CD1c-positive myeloid dendritic cell (primary cell): ENCODE measurements around the gene FAM168B.
"Not testable (repeated sequence)": the region's sequence is repeated elsewhere in the genome, so short reads cannot be mapped to it uniquely, and the experiment has no call there.

Experiments used
- DNase-seq: peaks from one replicate; pipeline ENCODE4 v3.0.0-alpha.2; 2016; ENCODE audit errors: extremely low spot score

The FAM168B gene

DNA sequence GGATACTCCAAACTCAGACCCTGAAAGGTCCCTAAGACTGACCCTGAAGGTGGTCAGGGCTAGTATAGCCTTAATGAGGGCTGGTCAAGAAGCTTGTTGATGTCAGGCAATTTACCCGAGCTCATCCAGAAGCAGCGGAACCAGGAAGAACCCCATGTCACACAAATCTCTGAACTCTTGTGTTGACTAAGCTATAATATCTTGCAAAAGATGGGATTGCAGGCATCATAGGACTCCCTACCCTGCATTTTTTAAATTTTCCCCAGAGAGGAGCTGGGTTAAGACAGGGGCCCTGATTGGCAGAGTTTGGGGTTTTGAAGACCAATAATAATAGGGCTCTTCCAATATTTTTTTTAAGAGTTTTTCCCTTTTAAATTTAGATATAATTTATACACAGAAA is 9.9 kb upstream of the FAM168B start:
- no peak for DNase-seq

DNA sequence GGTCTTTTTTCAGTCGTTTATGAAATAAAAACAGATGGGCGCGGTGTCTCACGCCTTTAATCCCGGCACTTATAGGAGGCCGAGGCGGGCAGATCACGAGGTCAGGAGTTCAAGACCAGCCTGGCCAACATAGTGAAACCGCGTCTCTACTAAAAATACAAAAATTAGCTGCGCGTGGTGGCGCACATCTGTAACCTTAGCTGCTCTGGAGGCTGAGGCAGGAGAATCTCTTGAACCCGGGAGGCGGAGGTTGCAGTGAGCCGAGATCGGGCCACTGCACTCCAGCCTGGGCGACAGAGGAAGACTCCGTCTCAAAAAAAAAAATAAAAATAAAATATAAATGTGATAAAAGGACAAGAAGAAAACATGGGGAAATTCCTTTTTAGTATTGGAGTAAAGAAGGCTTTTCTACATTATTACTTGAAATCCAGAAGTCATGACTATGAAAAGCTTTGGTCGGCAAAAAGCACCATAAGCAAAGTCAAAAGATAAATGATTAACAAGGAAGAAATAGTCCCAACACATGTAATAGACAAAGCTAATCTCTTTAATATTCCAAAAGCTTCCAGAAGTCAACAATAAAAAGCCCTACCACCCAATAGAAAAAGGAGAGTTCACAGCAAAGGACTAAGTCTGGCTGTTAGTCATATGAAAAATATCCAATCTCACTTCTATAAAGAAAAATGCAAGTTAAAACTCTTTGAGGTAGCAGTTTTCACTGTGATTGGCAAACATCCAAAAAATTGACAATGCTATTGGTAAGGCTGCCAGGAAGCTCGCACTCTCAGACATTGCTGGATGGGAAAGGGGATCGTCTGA is 1.4 kb upstream of the FAM168B start:
- DNase-seq = no peak

DNA sequence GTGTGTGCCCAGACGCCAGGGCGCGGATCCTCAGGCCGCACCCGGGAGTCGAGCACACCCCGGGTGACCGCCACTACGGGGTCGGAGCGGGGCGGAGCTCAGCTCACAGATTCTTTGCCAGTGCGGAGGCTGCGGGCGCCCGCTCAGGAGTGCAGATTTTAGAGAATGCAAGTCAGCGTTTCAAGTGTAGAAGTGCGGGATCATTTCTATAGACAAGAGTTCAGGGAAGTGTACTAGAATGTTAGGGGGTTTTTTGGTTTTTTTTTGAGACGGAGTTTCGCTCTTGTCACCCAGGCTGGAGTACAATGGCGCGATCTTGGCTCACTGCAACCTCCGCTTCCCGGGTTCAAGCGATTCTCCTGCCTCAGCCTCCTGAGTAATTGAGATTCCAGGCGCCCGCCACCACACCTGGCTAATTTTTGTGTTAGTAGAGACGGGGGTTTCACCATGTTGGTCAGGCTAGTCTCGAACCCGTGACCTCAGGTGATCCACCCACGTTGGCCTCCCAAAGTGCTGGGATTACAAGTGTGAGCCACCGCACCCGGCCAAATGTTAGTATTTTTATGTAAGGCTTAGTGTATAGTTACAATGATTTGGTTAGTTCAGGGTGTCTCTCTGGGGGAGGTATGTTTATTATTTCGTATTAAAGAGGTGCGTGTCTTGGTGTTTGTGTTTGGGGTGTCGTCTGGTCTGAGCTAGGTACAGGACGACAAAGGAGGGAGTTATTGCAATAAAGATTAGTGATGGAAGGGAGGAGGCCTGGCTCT is 619 bp upstream of the FAM168B start:
- peak; percentile 80 for DNase-seq

DNA sequence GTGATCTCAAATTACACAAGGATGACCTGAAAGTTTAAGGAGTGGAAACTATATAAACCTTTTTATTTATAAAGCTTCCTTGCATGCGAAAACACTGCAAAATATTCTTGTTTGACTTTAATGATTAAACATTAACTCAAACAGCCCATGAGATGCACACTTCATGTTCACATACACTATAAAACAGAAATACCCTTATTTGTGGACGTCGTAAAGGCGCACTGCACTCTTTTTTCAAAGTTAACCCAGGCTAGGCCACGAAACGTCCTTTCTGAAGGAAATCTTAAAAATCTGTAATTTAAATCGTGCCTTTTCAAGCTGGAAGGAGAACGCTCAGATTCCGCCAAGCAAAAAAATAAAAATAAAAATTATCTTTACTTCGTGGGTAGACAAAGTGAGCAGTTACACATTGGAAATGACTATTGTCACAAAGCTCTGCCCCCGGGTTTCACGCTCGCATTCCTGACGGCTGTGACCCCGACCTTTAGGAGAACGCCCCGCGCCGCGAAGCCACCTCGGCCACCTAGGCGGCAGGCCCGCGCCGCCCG is 728 bp downstream of the FAM168B start:
- no peak for DNase-seq

DNA sequence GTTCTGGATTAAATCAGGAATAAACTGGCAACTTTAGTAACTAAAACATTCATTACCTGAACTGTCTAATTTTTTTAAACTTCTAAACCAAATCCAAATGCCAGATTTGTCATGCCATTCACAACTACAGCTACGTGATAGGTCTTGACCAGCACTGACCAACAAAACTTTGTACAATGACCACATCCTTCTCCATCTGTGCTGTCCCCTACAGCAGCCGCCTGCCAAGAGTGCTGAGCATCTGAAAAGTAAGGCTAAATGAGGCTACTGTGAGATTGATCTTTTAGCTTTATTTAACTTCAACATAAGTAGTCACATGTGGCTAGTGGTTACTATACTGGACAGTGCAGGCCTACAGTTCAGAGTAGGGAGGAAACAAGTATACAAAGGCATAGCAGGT is 7.6 kb downstream of the FAM168B start:
- no peak for DNase-seq

DNA sequence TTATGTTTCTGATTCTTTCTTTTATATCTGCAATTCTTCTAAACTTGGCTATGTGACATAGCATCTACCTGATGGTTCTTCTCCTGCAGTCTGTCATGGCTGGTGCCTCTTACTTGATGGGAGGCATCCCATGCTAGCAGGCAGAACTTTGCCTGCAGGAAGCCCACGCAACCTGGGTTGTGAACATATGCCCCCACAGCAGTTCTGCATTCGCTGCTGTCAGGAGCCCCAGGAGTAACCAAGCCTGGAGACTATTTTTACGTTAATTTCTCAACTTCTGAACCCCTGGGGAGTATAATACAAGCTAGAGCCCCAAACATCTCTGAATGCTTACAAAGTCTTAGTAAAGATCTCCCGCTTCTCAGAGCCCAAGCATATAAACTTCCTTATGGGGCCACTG is 12.1 kb downstream of the FAM168B start:
- DNase-seq = no peak

DNA sequence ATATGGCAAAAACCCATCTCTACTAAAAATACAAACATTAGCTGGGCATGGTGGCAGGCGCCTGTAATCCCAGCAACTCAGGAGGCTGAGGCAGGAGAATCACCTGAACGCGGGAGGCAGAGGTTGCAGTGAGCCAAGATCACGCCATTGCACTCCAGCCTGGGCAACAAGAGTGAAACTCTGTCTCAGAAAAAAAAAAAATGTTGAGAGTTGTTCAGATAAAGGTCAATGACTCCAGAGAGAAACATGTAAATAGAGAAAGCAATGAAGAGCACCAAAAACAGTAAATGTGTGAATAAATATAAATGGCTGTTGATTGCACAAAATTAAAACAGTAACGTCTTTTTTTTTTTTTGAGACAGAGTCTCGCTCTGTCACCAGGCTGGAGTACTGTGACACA is 13.3 kb downstream of the FAM168B start:
- DNase-seq = not testable (repeated sequence)

DNA sequence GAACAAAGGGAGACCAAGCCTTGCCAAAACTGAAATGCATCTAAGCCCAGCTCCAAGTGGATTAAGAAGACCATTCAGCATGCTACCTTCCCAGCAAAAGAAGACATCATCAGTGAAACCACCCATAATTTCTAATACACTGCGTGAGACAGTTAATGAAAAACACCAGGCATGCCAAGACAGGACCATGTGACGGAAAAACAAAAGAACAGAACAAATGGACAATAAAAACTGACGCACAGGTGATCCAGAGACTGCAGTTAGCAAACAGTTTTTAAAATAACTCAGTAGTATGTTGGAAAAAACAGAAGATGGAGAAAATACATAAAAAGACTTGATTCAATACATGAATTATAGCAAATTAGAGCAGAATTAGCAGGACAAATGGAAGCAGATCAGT is 15.3 kb downstream of the FAM168B start:
- no peak for DNase-seq

DNA sequence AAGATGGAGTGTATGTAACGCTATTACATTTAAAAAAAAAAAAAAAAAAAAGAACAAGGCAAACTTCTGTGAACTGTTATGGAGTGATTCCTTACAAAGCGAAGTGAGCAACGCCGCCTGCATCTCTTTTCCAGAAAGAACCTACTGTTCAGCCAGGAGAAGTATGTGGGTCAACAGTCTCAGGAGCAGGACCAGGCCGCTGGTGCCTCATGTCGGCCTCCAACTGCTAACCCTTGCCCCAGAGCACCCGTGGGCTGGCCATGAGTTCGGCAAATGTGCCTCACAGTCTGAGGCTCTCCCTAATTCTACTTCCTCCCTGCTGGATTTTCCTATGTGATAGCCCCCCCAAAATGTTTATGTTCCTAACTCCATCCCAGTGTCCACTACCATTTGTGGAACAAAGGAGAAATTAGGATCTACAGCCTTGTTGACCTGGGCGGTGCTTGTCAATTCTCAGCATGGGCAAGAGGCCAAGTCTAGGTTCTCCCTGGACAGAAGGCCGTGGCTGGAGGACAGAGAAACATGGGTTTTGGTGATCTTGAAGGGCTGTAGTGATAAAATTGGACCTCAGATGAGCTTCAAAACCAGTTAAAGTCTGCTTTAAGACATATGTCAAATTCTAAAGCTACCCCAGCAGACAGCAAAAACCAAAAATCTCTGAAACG is 15.9 kb downstream of the FAM168B start:
- no peak for DNase-seq

DNA sequence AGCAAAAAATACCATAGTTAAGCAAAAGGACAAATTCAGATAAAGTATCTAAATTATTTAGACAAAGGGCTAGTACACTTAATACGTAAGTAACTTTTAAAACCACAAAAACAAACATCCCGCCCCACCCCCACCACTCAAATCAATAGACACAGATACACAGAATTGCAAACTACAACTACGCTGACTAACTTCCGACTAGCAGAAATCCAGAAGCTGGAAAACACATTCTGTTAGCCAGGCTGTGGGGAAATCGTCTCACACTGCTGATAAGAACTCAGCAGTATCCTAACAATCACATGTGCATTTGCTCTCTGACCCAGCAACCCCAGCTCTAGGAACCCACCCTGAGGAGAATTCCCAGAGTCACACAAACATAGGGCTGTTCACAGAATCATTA is 16.6 kb downstream of the FAM168B start:
- DNase-seq = no peak

DNA sequence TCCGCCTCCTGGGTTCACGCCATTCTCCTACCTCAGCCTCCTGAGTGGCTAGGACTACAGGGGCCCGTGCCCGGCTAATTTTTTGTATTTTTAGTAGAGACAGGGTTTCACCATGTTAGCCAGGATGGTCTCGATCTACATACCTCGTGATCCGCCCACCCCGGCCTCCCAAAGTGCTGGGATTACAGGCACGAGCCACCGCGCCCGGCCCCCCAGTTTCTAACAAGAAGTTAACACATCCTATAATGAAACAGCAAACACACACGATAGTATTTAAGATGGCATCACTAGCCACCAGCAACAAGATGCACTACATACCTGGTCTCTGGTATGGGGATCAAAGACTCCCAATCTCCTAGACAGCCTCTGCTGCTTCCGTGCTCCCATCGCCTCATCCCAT is 17.7 kb downstream of the FAM168B start:
- not testable (repeated sequence) for DNase-seq

DNA sequence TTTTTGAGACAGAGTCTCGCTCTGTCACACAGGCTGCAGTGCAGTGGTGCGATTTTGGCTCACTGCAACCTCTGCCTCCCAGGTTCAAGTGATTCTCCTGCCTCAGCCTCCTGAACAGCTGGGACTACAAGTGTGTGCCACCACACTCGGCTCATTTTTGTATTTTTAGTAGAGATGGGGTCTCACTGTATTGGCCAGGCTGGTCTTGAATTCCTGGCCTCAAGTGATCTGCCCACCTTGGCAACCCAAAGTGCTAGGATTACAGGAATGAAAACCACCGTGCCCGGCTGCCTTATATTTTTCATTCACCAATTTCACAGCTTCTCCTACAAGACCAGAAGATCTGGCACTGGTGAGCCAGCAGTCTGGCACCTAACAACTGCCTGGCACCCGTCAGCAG is 25.1 kb downstream of the FAM168B start:
- not testable (repeated sequence) for DNase-seq

DNA sequence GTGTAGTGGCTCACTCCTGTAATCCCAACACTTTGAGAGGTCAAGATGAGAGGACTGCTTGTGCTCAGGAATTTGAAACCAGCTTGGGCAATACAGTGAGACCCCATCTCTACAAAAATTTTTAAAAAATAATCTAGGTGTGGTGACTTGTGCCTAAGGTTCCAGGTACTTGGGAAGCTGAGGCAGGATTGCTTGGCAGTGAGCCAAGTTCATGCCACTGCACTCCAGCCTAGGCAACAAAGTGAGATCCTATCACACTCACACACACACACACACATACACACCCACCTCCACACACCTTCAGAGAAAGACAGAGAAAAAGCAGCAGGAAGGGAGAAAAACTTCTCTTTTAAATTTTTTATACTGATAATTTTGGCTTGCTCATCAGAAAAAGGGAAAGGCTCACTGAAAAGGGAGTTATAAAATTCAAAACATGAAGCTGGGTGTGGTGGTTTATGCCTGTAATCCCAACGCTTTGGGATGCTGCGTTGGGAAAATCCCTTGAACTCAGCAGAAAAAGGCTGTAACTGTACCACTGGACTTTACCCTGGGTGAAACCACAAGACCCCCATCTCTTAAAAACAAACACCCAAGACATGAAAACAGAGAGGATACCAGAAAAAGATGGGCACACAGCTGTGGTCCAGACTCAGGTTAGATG is 25.7 kb downstream of the FAM168B start:
- no peak for DNase-seq

DNA sequence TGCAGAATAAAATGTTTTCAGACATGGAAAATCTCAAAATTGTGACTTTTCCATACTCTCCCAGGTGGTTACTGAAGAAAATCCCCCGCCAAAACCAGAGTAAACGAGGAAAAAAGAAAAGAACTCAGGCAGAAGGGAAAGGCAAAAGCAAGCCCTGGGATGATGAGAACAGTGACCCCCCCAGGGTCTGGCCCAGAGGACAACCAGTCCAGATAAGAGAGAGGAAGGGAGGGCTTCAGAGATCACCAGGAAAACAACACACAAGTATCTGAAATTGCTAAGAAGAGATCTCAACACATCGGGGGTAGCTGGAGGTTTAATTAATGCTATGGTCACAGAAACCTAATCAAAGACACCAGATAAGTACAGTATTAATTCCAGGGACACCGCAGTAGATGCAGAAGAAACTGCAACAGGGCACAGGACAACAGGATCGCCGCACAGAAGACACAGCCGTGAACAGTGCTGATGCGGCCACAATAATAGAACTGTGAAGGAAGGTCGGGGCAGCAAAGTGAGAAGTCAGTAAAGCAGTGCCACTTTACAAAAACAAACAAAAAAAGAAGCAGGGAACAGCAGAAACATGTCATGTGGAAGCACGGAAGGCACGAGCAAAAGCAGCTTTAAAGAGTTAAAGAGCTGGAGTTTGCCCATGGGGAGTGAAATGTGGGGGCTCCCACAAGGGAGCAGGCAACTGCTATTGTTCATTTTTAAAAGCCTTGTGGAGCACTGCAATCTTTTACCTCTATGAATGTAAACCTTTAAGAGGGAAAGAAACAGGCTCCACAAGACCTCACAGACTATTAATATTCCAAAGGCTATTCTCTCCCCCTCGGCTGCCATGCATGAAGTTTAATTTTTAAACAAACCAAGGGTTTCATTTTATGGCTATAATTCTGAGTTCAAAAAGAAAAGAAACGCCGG is 28.4 kb downstream of the FAM168B start:
- no peak for DNase-seq

DNA sequence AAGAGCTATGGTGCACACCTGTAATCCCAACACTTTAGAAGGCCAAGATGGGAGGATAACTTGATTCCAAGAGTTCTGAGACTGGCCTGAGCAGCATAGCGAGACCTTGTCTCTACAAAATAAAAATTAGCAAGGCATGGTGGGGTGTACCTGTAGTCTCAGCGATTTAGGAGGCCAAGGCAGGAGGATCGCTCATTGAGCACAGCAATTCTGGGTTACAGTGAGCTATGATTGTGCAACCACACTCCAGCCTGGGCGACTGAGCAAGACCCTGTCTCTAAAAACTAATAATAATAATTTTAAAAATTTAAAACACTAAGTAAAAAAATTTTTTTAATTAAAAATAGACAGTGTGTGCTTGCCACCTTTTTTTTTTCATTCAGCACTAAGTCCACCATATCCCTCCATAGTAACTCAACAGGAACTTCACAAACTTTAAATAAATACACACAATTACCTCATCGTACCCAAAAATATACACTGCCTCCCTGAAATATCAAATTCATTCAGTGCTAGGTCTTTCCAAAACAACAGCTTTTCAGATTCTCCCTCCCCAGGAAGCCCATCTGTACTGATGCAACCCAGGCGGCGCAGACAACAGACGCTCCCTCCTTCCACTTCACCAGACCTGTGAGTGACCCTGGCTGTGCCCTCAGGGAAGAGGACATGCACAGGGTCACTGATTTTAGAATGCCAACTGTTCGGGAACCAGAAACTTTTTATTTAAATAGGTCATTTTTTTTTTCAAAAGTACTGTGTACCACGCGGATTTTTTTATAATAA is 29.6 kb downstream of the FAM168B start:
- no peak for DNase-seq

DNA sequence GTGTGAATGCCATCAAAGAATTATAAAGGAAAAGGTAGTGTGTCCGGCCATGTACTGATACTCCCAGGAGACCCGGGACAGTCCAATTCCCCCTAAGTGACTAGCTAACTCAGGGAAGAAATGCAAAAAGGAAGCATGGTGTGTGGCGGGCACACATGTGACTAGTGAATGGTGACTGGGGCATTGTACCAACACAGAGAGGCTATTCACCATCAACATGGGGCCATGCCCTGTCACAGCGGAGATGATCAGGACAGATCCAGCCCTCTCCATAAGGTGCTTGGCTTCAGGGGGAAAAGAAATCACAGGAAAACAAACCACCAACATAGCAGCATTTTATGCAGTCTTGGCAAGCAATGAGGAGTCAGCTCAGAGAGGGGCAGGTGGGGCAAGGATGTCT is 34.3 kb downstream of the FAM168B start:
- DNase-seq = no peak

DNA sequence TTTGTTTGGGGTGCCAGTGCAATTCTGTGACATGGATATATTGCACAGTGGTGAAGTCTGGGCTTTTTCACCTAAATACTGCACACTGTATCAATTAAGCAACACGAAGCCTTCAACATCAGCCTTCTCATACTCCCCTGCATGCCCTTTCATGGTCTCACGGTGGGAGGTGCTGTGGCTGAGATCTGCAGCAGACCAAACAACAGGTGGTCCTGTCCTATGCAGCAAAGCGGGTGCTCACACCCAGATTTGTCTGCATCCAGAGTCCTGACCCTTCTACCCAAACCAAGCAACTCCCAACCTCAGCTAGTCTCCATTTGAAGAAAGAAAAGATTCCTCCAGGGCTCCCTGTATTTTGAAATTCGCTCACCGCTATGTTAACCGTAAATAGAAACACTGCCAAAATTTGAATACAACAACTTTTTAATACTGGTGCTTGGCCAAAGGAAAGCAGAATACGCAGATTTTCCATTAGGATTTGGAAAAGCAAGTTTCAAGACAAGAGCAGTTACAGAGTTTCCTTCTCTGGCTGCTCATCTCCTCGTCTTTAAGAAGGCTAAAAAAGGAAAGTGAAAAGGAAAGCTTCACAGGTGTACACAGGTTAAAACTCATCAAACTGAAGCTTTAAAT is 34.9 kb downstream of the FAM168B start:
- no peak for DNase-seq

DNA sequence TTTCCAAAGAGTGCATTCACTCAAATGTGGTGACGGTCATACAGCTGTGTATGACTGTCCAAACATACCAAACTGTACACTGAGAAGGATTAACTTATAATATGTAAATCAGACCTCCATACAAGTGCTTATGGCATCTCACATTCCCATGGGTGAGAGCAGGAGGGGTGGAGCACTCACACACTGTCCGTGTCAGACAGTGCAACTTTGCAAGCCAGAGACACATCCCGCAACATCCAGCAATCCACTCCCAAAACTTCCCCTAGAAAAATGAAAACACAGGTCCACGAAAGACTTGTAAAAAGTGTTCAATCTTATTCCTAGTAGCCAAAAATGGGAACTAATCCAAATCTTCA is 36.4 kb downstream of the FAM168B start:
- DNase-seq = no peak

DNA sequence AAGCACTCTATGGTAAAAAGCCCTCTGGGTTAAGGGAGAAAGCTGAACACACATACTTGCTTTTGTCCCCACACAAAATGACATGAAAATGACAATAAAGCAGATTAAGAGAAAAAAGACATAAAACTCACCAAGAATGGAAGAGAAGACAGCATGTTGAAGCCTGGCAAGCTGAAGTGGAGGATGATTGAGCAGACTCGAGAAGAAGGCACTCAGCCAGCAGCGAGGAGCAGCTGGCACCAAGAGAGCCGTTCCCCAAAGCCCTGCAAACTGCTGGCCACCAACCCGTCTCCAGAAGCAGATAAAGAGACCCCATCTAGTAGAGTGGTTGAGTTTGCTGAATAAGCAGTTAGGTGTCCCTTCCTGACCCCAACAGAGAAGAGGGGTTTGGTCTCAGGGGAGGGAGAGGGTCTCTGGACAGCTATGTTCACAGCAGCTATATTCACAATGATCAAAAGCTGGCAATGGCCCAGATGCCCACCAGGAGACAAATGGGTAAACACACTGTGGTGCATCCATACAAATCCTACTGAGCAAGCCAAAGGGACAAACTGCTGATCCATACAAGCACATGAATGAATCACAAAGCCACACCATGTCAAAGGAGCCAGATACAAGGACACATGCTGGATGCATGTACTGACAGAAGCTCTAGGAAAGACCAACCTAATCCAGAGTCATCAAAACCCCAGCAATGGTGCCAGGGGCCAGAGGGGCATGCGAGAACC is 36.9 kb downstream of the FAM168B start:
- DNase-seq = no peak
